Naive thymus-derived CD4-positive, alpha-beta T cell (primary cell): ENCODE results near the gene GFI1B. TPM values are rescaled to one million over a fixed set of nuclear protein-coding genes. Genes with fewer than 3 reads are reported as not detected.

Experiments used
- ATAC-seq: fragments of 150-1000 bp; cut with Tn5 transposase; 2 replicates; pipeline ENCODE4 v1.10.0; 2021; ENCODE audit warnings: mild to moderate bottlenecking, moderate library complexity
- CTCF ChIA-PET: fragments of 350-600 bp; sonication (Branson Sonifier 250); formaldehyde crosslinking; loops from one replicate; lab custom pipeline; 2021; ENCODE audit warnings: antibody characterized with exemption; lab: Charles Lee
- POLR2A ChIA-PET: fragments of 350-600 bp; sonication (Branson Sonifier 250); formaldehyde crosslinking; loops from one replicate; lab custom pipeline; 2021; ENCODE audit warnings: antibody characterized with exemption, inconsistent platforms; lab: Charles Lee
- DNase-seq, 9 donors: peaks; one replicate each; pipeline versions ENCODE4 v3.0.0 to v3.0.0-alpha.2; 2020 to 2022; ENCODE audit warnings: mixed read lengths in 1 of 9
- H3K27ac ChIP-seq: one replicate; pipeline ENCODE4 v1.7.0; 2013; ENCODE audit warnings: mild to moderate bottlenecking, low read depth, low read length, moderate library complexity
- H3K27me3 ChIP-seq, 2 donors: one replicate each; pipeline ENCODE4 v1.7.0; 2013; ENCODE audit warnings: low read length in 2 of 2, mild to moderate bottlenecking in 2 of 2, moderate library complexity in 2 of 2; ENCODE audit not compliant: control insufficient read depth in 2 of 2, insufficient read depth in 2 of 2
- H3K36me3 ChIP-seq, 3 experiments: 1 replicate in 2 of 3; 2 replicates in 1 of 3; pipeline ENCODE4 v1.7.0; 2013; ENCODE audit warnings: low read length in 3 of 3, mild to moderate bottlenecking in 3 of 3, moderate library complexity in 1 of 3; ENCODE audit not compliant: insufficient read depth in 3 of 3, control insufficient read depth in 2 of 3
- H3K4me1 ChIP-seq, 2 donors: one replicate each; pipeline ENCODE4 v1.7.0; 2013; ENCODE audit warnings: low read length in 2 of 2, mild to moderate bottlenecking in 2 of 2, moderate library complexity in 1 of 2; ENCODE audit not compliant: control insufficient read depth in 2 of 2, insufficient read depth in 2 of 2
- H3K4me3 ChIP-seq: 2 replicates; pipeline ENCODE4 v1.7.0; 2013; ENCODE audit warnings: mild to moderate bottlenecking, low read length
- H3K9me3 ChIP-seq, 3 experiments: 1 replicate in 2 of 3; 2 replicates in 1 of 3; pipeline ENCODE4 v1.7.0; 2013; ENCODE audit warnings: low read length in 3 of 3; ENCODE audit not compliant: control insufficient read depth in 2 of 3
- H3K27ac Mint-ChIP-seq, 9 donors: one replicate each; pipeline ENCODE4 v1.8.0; 2020 to 2022; ENCODE audit warnings: mixed read lengths in 9 of 9, mild to moderate bottlenecking in 8 of 9, moderate library complexity in 5 of 9, inconsistent platforms in 2 of 9
- H3K27me3 Mint-ChIP-seq, 5 donors: one replicate each; pipeline ENCODE4 v1.8.0; 2021 to 2022; ENCODE audit warnings: mixed read lengths in 5 of 5, mild to moderate bottlenecking in 1 of 5
- H3K36me3 Mint-ChIP-seq, 5 donors: one replicate each; pipeline ENCODE4 v1.8.0; 2020 to 2022; ENCODE audit warnings: mixed read lengths in 5 of 5, mild to moderate bottlenecking in 3 of 5, inconsistent platforms in 1 of 5
- H3K4me1 Mint-ChIP-seq, 7 donors: one replicate each; pipeline ENCODE4 v1.8.0; 2020 to 2022; ENCODE audit warnings: mixed read lengths in 7 of 7, mild to moderate bottlenecking in 3 of 7, inconsistent platforms in 1 of 7
- H3K4me3 Mint-ChIP-seq, 10 donors: one replicate each; pipeline ENCODE4 v1.8.0; 2020 to 2022; ENCODE audit warnings: mild to moderate bottlenecking in 10 of 10, mixed read lengths in 10 of 10, moderate library complexity in 6 of 10, inconsistent platforms in 2 of 10
- H3K9me3 Mint-ChIP-seq, 11 donors: one replicate each; pipeline ENCODE4 v1.8.0; 2020 to 2022; ENCODE audit warnings: mixed read lengths in 11 of 11, mild to moderate bottlenecking in 4 of 11, inconsistent platforms in 1 of 11, moderate library complexity in 1 of 11
- intact Hi-C, 2 donors: fragments of 100-400 bp; cut with micrococcal nuclease; formaldehyde crosslinking; loops; one replicate each; pipeline ENCODE4 v1.15.1; 2023
- polyA plus RNA-seq, 2 donors: library from polyadenylated mRNA; unstranded; fragments of 300-500 nt; fragmentation: Illumina TruSeq; gene quantifications; one replicate each; pipeline ENCODE4 v1.2.3, GENCODE V29; 2021
- total RNA-seq, 6 experiments: library from RNA in 5 of 6; stranded (reverse) in 5 of 6; gene quantifications; 1 replicate in 5 of 6; 2 replicates in 1 of 6; pipeline ENCODE4 v1.2.3 and lab custom pipeline; 2021 to 2026

GFI1B gene
- total and polyA plus RNA-seq, 7 experiments from 2014 or later: 0.21 to 2.7 TPM; not detected in 5

DNA sequence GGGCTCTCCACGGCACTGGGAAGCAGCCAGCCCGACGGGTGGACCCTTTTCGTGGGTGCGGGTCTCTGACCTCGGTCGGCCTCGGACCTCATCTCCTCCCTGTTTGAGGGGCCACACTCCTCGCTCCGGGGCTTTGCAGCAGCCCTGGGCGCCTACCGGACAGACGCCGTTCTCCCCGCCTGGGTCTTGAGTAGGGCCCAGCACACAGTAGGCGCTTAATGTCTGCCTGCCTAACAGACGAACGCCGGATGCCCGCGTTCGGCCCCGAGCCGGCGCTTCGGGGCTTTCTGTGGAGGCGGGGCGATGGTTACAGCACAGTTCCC, 51.5 kb downstream of the GFI1B start:
- Histone ChIP-seq H3K4me1 (peaks cover 13 to 25% of the 10 kb centered on the region in 2 donors), H3K9me3 (no peaks in the 10 kb centered on the region), H3K4me3 (peak overlapping the region; percentile 83), H3K27me3 (no peaks in the 10 kb centered on the region), H3K27ac (peak overlapping the region; percentile 90), H3K36me3 (peaks cover 0 to 11% (median 0%) of the 10 kb centered on the region in 3 experiments)
- H3K27ac Mint-ChIP-seq: peak overlapping the region; percentile 94 to 99 (median 98)
- intact Hi-C loops: loop anchor here (1.0 to 5.0 kb wide), 14 partner anchors 8 to 1763 kb away; partner anchors contain the start of genes RALGDS (in 2 of the 2), TSC1 (in 2 of the 2), CACFD1 (in 1 of the 2) and MED22 (in 1 of the 2)
- ChIA-PET CTCF (interaction anchor here (0.6 to 1.7 kb wide), 5 partner anchors 10 to 114 kb away, joined by 3 to 6 read pairs (median 3); no protein-coding TSS in a partner anchor), POLR2A (interaction anchor here (0.6 to 3.1 kb wide), 24 partner anchors 8 to 1774 kb away, joined by 3 to 18 read pairs (median 4); partner anchors contain the start of genes CACFD1, RALGDS and TSC1)
- DNase-seq (no peak), ATAC-seq (peak; percentile 17)
- no peaks in the 10 kb centered on the region for H3K9me3 Mint-ChIP-seq
- H3K27me3 Mint-ChIP-seq: no peaks in the 10 kb centered on the region
- peak overlapping the region; percentile 87 to 100 (median 98) for H3K4me3 Mint-ChIP-seq
- peaks cover 34 to 75% (median 57%) of the 10 kb centered on the region in 7 donors for H3K4me1 Mint-ChIP-seq
- H3K36me3 Mint-ChIP-seq: peaks cover 0 to 11% (median 0%) of the 10 kb centered on the region in 5 donors

DNA sequence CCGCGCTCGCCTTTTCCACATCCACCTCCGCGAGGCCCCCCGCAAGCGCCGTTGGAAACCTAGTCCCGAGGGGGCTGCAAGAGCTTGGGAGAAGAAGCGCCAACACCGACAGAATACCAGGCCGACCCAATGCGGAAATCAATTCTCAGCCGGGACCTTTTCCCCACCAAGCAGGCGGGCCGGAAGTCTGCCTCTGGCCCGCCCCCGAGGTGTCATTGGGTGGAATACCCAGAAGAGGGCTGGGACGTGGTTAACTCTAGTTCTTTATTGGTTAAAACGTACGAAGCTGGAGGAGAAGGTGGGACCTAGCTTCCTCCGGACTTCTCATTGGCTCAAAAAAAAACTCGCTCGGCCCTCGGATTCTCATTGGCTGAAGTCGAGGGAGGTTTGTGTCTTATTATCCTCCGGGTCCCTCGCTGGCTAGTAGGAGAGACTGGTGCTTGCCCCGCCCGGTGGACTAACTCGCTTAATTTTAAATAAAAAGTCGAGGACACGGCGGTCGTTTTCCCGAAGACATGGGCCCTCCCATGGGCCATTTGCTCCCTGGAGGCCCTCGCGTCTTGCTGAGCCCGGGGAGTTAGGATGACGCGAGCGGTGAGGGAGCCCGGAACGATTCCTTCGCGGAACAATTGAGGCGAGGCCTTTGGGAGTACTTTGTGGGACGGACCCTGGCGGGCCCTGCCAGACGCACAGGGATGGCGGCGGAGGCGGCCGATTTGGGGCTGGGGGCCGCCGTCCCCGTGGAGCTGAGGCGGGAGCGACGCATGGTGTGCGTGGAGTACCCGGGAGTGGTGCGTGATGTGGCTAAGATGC, 52.0 kb downstream of the GFI1B start, which contains the start of gene GTF3C5:
GTF3C5 (plus strand) TSS at position 681 of the 813 bp plus-strand sequence; CDS start at position 696, 15 bp downstream.
- H3K9me3 Mint-ChIP-seq: no peaks in the 10 kb centered on the region
- Histone ChIP-seq H3K9me3 (no peaks in the 10 kb centered on the region), H3K27me3 (no peaks in the 10 kb centered on the region), H3K4me1 (peaks cover 13 to 25% of the 10 kb centered on the region in 2 donors), H3K36me3 (peaks cover 0 to 11% (median 0%) of the 10 kb centered on the region in 3 experiments), H3K4me3 (peak within 1 kb of the TSS; percentile 83), H3K27ac (peak within 1 kb of the TSS; percentile 90)
- intact Hi-C loops: loop anchor here (1.0 to 5.0 kb wide), 14 partner anchors 8 to 1763 kb away; partner anchors contain the start of genes RALGDS (in 2 of the 2), TSC1 (in 2 of the 2), CACFD1 (in 1 of the 2) and MED22 (in 1 of the 2)
- peak within 1 kb of the TSS; percentile 94 to 99 (median 98) for H3K27ac Mint-ChIP-seq
- H3K4me3 Mint-ChIP-seq: peak within 1 kb of the TSS; percentile 87 to 100 (median 98)
- no peaks in the 10 kb centered on the region for H3K27me3 Mint-ChIP-seq
- POLR2A ChIA-PET: interaction anchor here (0.6 to 3.1 kb wide), 25 partner anchors 9 to 789 kb away, joined by 3 to 18 read pairs (median 4); partner anchors contain the start of genes CACFD1, RALGDS, SURF1 and SURF2
- DNase-seq: peak; percentile 77 to 97 (median 94)
- CTCF ChIA-PET: interaction anchor here (0.7 to 1.7 kb wide), 5 partner anchors 8 to 317 kb away, joined by 3 to 6 read pairs (median 3); partner anchors contain the start of genes MED22 and RPL7A
- peaks cover 34 to 81% (median 59%) of the 10 kb centered on the region in 7 donors for H3K4me1 Mint-ChIP-seq
- peak; percentile 98 for ATAC-seq
- H3K36me3 Mint-ChIP-seq: peaks cover 0 to 11% (median 0%) of the 10 kb centered on the region in 5 donors

DNA sequence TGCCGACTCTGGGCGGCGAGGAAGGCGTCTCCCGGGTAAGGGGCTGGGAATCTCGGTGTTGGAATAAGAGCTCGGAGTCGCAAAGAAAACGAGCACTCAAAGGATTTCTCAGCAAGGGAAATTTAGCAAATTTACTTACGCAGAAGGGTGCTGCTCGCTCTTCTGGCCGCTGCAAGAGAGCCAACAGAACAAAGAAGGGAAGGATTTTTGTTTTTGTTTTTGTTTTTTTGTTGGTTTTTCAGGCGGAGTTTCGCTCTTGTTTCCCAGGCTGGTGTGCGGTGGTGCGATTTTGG, 52.6 kb downstream of the GFI1B start:
- H3K36me3 Mint-ChIP-seq: peaks cover 0 to 11% (median 0%) of the 10 kb centered on the region in 5 donors
- H3K27me3 ChIP-seq: no peaks in the 10 kb centered on the region
- peaks cover 34 to 84% (median 61%) of the 10 kb centered on the region in 7 donors for H3K4me1 Mint-ChIP-seq
- no peak for ATAC-seq
- no peaks in the 10 kb centered on the region for H3K27me3 Mint-ChIP-seq
- H3K27ac Mint-ChIP-seq: peak overlapping the region; percentile 94 to 99 (median 98)
- peak overlapping the region; percentile 90 for H3K27ac ChIP-seq
- no peak for DNase-seq
- CTCF ChIA-PET: interaction anchor here (0.6 to 1.5 kb wide), 4 partner anchors 9 to 317 kb away, joined by 3 to 5 read pairs (median 3); partner anchors contain the start of genes MED22 and RPL7A
- H3K9me3 Mint-ChIP-seq: no peaks in the 10 kb centered on the region
- peak overlapping the region; percentile 87 to 100 (median 98) for H3K4me3 Mint-ChIP-seq
- peaks cover 13 to 25% of the 10 kb centered on the region in 2 donors for H3K4me1 ChIP-seq
- peak overlapping the region; percentile 83 for H3K4me3 ChIP-seq
- intact Hi-C loops: loop anchor here (2.0 to 5.0 kb wide), 6 partner anchors 306 to 1764 kb away; partner anchors contain the start of genes MED22 (in 1 of the 2), RPL7A (in 1 of the 2), SURF6 (in 1 of the 2) and TTF1 (in 1 of the 2)
- H3K9me3 ChIP-seq: no peaks in the 10 kb centered on the region
- POLR2A ChIA-PET: interaction anchor here (1.0 to 3.1 kb wide), 16 partner anchors 9 to 325 kb away, joined by 3 to 18 read pairs (median 5); partner anchors contain the start of genes SURF1, SURF2 and TSC1
- H3K36me3 ChIP-seq: peaks cover 0 to 11% (median 0%) of the 10 kb centered on the region in 3 experiments

DNA sequence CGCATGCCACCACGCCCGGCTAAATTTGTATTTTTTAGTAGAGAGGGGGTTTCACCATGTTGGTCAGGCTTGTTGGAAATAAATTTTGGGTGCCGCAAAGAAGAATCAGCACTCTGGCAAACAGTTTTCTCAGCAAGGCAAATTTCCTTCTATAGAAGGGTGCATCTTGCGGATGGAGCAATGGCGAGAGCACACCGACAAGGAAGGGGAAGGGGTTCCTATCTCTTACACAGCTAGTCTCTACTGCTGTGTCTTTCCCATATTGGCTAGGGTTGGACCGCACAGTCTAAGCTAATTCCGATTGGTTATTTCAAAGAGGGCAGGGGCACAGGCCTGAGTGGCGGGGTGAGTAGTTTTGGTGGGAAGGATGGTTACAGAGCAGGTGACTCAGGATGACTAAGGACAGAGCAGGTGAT, 53.0 kb downstream of the GFI1B start:
- ChIA-PET POLR2A (interaction anchor here (1.0 to 3.1 kb wide), 15 partner anchors 12 to 325 kb away, joined by 3 to 18 read pairs (median 5); partner anchors contain the start of genes SURF1, SURF2 and TSC1), CTCF (interaction anchor here (0.6 to 1.5 kb wide), 5 partner anchors 9 to 316 kb away, joined by 3 to 5 read pairs (median 3); partner anchors contain the start of genes MED22 and RPL7A)
- intact Hi-C loops: loop anchor here (2.0 to 5.0 kb wide), 6 partner anchors 306 to 1764 kb away; partner anchors contain the start of genes MED22 (in 1 of the 2), RPL7A (in 1 of the 2), SURF6 (in 1 of the 2) and TTF1 (in 1 of the 2)
- Mint-ChIP-seq H3K27ac (peak overlapping the region; percentile 9 to 99 (median 97)), H3K4me3 (peak overlapping the region; percentile 87 to 100 (median 98)), H3K4me1 (peaks cover 34 to 88% (median 64%) of the 10 kb centered on the region in 7 donors), H3K36me3 (peaks cover 0 to 11% (median 0%) of the 10 kb centered on the region in 5 donors), H3K9me3 (no peaks in the 10 kb centered on the region), H3K27me3 (no peaks in the 10 kb centered on the region)
- ATAC-seq (no peak), DNase-seq (no peak)
- Histone ChIP-seq H3K9me3 (no peaks in the 10 kb centered on the region), H3K36me3 (peaks cover 0 to 11% (median 0%) of the 10 kb centered on the region in 3 experiments), H3K4me3 (peak overlapping the region; percentile 83), H3K27me3 (no peaks in the 10 kb centered on the region), H3K27ac (peak overlapping the region; percentile 90), H3K4me1 (peaks cover 13 to 25% of the 10 kb centered on the region in 2 donors)

DNA sequence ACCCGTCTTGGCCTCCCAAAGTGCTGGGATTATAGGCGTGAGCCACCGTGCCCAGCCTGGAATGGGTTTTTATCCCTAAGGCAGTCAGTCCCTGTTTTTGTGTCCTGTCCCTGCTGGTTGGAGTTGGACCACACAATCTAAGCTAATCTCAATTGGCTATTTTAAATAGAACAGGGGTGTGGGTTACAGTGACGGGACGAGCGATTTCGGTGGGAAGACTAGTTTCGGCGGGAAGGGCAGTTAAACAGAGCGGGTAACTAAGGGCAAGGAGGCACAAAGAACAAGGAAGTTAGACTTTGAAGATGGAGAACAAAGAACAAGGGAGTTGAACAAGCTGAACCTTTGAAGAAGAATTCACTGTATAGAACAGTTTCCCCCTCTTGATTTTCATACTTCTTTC, 53.7 kb downstream of the GFI1B start:
- no peaks in the 10 kb centered on the region for H3K9me3 Mint-ChIP-seq
- CTCF ChIA-PET: interaction anchor here (0.5 to 2.9 kb wide), 4 partner anchors 10 to 115 kb away, joined by 3 to 14 read pairs (median 4); no protein-coding TSS in a partner anchor
- POLR2A ChIA-PET: interaction anchor here (1.3 to 3.1 kb wide), 4 partner anchors 25 to 91 kb away, joined by 4 to 18 read pairs (median 10); partner anchors contain the start of gene TSC1
- Histone ChIP-seq H3K27ac (no peak overlapping the region), H3K4me1 (peaks cover 13 to 25% of the 10 kb centered on the region in 2 donors), H3K36me3 (peaks cover 0 to 17% (median 0%) of the 10 kb centered on the region in 3 experiments), H3K27me3 (no peaks in the 10 kb centered on the region), H3K4me3 (no peak overlapping the region), H3K9me3 (no peaks in the 10 kb centered on the region)
- H3K4me3 Mint-ChIP-seq: peak overlapping the region; percentile 87 to 100 (median 98)
- H3K27me3 Mint-ChIP-seq: no peaks in the 10 kb centered on the region
- H3K27ac Mint-ChIP-seq: peak overlapping the region in 8 of 9 donors; percentile 9 to 99 (median 96)
- H3K36me3 Mint-ChIP-seq: peaks cover 0 to 11% (median 0%) of the 10 kb centered on the region in 5 donors
- DNase-seq (no peak), ATAC-seq (no peak)
- H3K4me1 Mint-ChIP-seq: peaks cover 39 to 91% (median 64%) of the 10 kb centered on the region in 7 donors
- intact Hi-C loops: loop anchor here (5.0 kb wide), 4 partner anchors 305 to 1765 kb away; partner anchors contain the start of genes SURF6 (in 1 of the 2) and TTF1 (in 1 of the 2)
